HG02973 (cell line): ENCODE results near the gene TMEM225B.
"Not testable (repeated sequence)": the region's sequence is repeated elsewhere in the genome, so short reads cannot be mapped to it uniquely, and the experiment has no call there.

ENCODE experiments used
- ATAC-seq: cut with Tn5 transposase; IDR thresholded peaks from one replicate; pipeline ENCODE4 v1.9.1; 2021; ENCODE audit warnings: moderate library complexity; ENCODE audit not compliant: unreplicated experiment

The TMEM225B gene

GRCh38 chr7:99653754-99654153, 55.7 kb downstream of the TMEM225B start:
- ATAC-seq: no peak

- not testable (repeated sequence) for ATAC-seq
Observed at GRCh38 chr7:99654626-99655025, 56.6 kb downstream of the TMEM225B start.

GRCh38 chr7:99657879-99658278, 59.8 kb downstream of the TMEM225B start:
- ATAC-seq: not testable (repeated sequence)
